T-cell (primary cell): ENCODE data around the gene FARSA. TPM values are rescaled to one million over a fixed set of nuclear protein-coding genes. Genes with fewer than 3 reads are reported as not detected.
A peak's percentile ranks its signal among the peaks of the same experiment; 100 is the strongest.

Experiments
- ATAC-seq, 4 experiments: fragments of 200-7000 bp in 3 of 4; fragments of 150-1000 bp in 1 of 4; cut with Tn5 transposase; replicated peaks in 1 of 4; 1 replicate in 3 of 4; 2 replicates in 1 of 4; pipeline ENCODE4 v1.10.0; 2021; ENCODE audit warnings: moderate library complexity in 3 of 4, mild to moderate bottlenecking in 2 of 4, moderate number of reproducible peaks in 1 of 4
- CTCF ChIA-PET, 2 donors: fragments of 300-600 bp; sonication (Branson Sonifier 250); formaldehyde crosslinking; loops; one replicate each; lab custom pipeline; 2022; ENCODE audit warnings: antibody characterized with exemption in 2 of 2; lab: Charles Lee
- POLR2A ChIA-PET, 2 donors: fragments of 300-600 bp; sonication (Branson Sonifier 250); formaldehyde crosslinking; loops; one replicate each; lab custom pipeline; 2022; ENCODE audit warnings: antibody characterized with exemption in 2 of 2; lab: Charles Lee
- DNase-seq, 35 experiments: peaks; one replicate each; pipeline versions ENCODE4 v3.0.0 to v3.0.0-alpha.2; 2013 to 2023
- H3K27ac ChIP-seq: one replicate; pipeline ENCODE4 v1.5.1; 2013; ENCODE audit warnings: low read length
- H3K27me3 ChIP-seq, 2 experiments: replicated peaks in 1 of 2; 1 replicate in 1 of 2; 2 replicates in 1 of 2; pipeline versions ENCODE4 v1.6.1 to v1.7.0; 2013; ENCODE audit warnings: low read length in 1 of 2, mixed read lengths in 1 of 2; ENCODE audit not compliant: control insufficient read depth in 2 of 2, insufficient read depth in 2 of 2; ENCODE audit errors: extremely low read depth in 1 of 2
- H3K36me3 ChIP-seq, 2 donors: 1 replicate in 1 of 2; 2 replicates in 1 of 2; pipeline versions ENCODE4 v1.6.1 to v1.7.0; 2013; ENCODE audit warnings: low read length in 1 of 2; ENCODE audit not compliant: control insufficient read depth in 2 of 2, insufficient read depth in 1 of 2; ENCODE audit errors: extremely low read depth in 1 of 2
- H3K4me1 ChIP-seq, 2 experiments: 1 replicate in 1 of 2; 2 replicates in 1 of 2; pipeline versions ENCODE4 v1.6.1 to v1.7.0; 2013; ENCODE audit warnings: low read length in 2 of 2, mixed read lengths in 1 of 2; ENCODE audit not compliant: insufficient read depth in 2 of 2, control insufficient read depth in 1 of 2; ENCODE audit errors: extremely low read depth in 1 of 2
- H3K4me3 ChIP-seq, 2 donors: 1 replicate in 1 of 2; 2 replicates in 1 of 2; pipeline versions ENCODE4 v1.5.1 to v1.7.0; 2013; ENCODE audit warnings: mild to moderate bottlenecking in 2 of 2, low read length in 1 of 2, moderate library complexity in 1 of 2; ENCODE audit not compliant: control insufficient read depth in 1 of 2; ENCODE audit errors: extremely low read depth in 1 of 2
- H3K9me3 ChIP-seq: 2 replicates; pipeline ENCODE4 v1.7.0; 2013
- H3K27ac Mint-ChIP-seq, 2 donors: one replicate each; pipeline ENCODE4 v1.8.0; 2020 to 2021; ENCODE audit warnings: mild to moderate bottlenecking in 2 of 2, mixed read lengths in 2 of 2
- H3K27me3 Mint-ChIP-seq, 2 donors: one replicate each; pipeline ENCODE4 v1.8.0; 2021 to 2022; ENCODE audit warnings: mixed read lengths in 2 of 2
- H3K36me3 Mint-ChIP-seq: one replicate; pipeline ENCODE4 v1.8.0; 2021; ENCODE audit warnings: mixed read lengths
- H3K4me1 Mint-ChIP-seq, 3 donors: one replicate each; pipeline ENCODE4 v1.8.0; 2020 to 2022; ENCODE audit warnings: mixed read lengths in 3 of 3, mild to moderate bottlenecking in 1 of 3
- H3K4me3 Mint-ChIP-seq, 3 donors: one replicate each; pipeline ENCODE4 v1.8.0; 2020 to 2022; ENCODE audit warnings: mild to moderate bottlenecking in 3 of 3, mixed read lengths in 3 of 3, moderate library complexity in 3 of 3
- H3K9me3 Mint-ChIP-seq, 3 donors: one replicate each; pipeline ENCODE4 v1.8.0; 2020 to 2022; ENCODE audit warnings: mixed read lengths in 3 of 3
- WGBS: methylation state at CpG from one replicate; pipeline ENCODE4 v1.1.5; 2013; ENCODE audit warnings: missing lambda C conversion rate; ENCODE audit not compliant: insufficient coverage; 5-methylcytosine and 5-hydroxymethylcytosine counted together
- total RNA-seq, 35 experiments: library from RNA in 6 of 35; stranded (reverse) in 6 of 35; fragments of 120-200 nt in 1 of 35; gene quantifications; one replicate each; pipeline versions ENCODE4 v1.2.1 to v1.2.4 and lab custom pipeline; 2013 to 2026

Gene FARSA
- total RNA-seq, 5 donors from 2014 or later (not counting 1 experiment from before 2014, with no cell fraction given) = 28.3 to 86.2 (median 73.4) TPM

GRCh38 chr19:12884926-12885748, 48.4 kb downstream of the FARSA start:
- H3K27me3 ChIP-seq = peaks cover 0 to 8% of the 10 kb centered on the region in 2 experiments
- peaks cover 0 to 2% of the 10 kb centered on the region in 2 donors for H3K36me3 ChIP-seq
- Mint-ChIP-seq H3K27me3 (peaks cover 0 to 2% of the 10 kb centered on the region in 2 donors), H3K9me3 (no peaks in the 10 kb centered on the region), H3K4me1 (peaks cover 25 to 33% (median 26%) of the 10 kb centered on the region in 3 donors), H3K4me3 (peak overlapping the region; percentile 80 to 86 (median 85)), H3K36me3 (no peaks in the 10 kb centered on the region), H3K27ac (peak overlapping the region; percentile 83 to 84)
- H3K9me3 ChIP-seq = no peaks in the 10 kb centered on the region
- peak; percentile 72 to 78 (median 75) for ATAC-seq
- peak; percentile 73 to 91 (median 85) for DNase-seq
- under 1% methylated on average over 73 of the region's 73 CpGs for WGBS
- POLR2A ChIA-PET = interaction anchor here (0.5 to 0.7 kb wide), 3 partner anchors 28 to 130 kb away, joined by 3 to 12 read pairs (median 5); no protein-coding TSS in a partner anchor
- peak overlapping the region; percentile 55 for H3K27ac ChIP-seq
- H3K4me1 ChIP-seq = peaks cover 3 to 36% of the 10 kb centered on the region in 2 experiments
- H3K4me3 ChIP-seq = peak overlapping the region; percentile 35 to 64
- CTCF ChIA-PET = interaction anchor here in 1 of 2 donors (0.6 to 1.6 kb wide), 12 partner anchors 9 to 109 kb away, joined by 3 to 19 read pairs (median 4); partner anchors contain the start of genes CALR, FARSA and SYCE2

GRCh38 chr19:12884627-12884925, 48.9 kb downstream of the FARSA start:
- H3K4me1 ChIP-seq = peaks cover 3 to 39% of the 10 kb centered on the region in 2 experiments
- no peak for DNase-seq
- ATAC-seq = no peak
- ChIA-PET POLR2A (interaction anchor here (0.5 to 0.7 kb wide), 2 partner anchors 28 to 129 kb away, joined by 3 to 12 read pairs; no protein-coding TSS in a partner anchor), CTCF (interaction anchor here in 1 of 2 donors (0.6 to 1.6 kb wide), 11 partner anchors 9 to 109 kb away, joined by 3 to 19 read pairs (median 5); partner anchors contain the start of genes CALR, FARSA and SYCE2)
- H3K27ac ChIP-seq = no peak overlapping the region
- Mint-ChIP-seq H3K9me3 (no peaks in the 10 kb centered on the region), H3K36me3 (no peaks in the 10 kb centered on the region), H3K27me3 (peaks cover 0 to 2% of the 10 kb centered on the region in 2 donors), H3K27ac (no peak overlapping the region), H3K4me3 (peak overlapping the region in 1 of 3 donors; percentile 80), H3K4me1 (peaks cover 28 to 35% (median 31%) of the 10 kb centered on the region in 3 donors)
- peaks cover 0 to 8% of the 10 kb centered on the region in 2 experiments for H3K27me3 ChIP-seq
- peaks cover 0 to 3% of the 10 kb centered on the region in 2 donors for H3K36me3 ChIP-seq
- H3K9me3 ChIP-seq = no peaks in the 10 kb centered on the region
- 66% methylated on average over 9 of the region's 12 CpGs for WGBS
- peak overlapping the region; percentile 35 to 64 for H3K4me3 ChIP-seq

GRCh38 chr19:12884202-12884601, 49.3 kb downstream of the FARSA start:
- H3K4me3 ChIP-seq = no peak overlapping the region
- peaks cover 3 to 42% of the 10 kb centered on the region in 2 experiments for H3K4me1 ChIP-seq
- WGBS = 100% methylated on average over 3 of the region's 3 CpGs
- Mint-ChIP-seq H3K36me3 (no peaks in the 10 kb centered on the region), H3K27me3 (peaks cover 0 to 2% of the 10 kb centered on the region in 2 donors), H3K4me3 (peak overlapping the region in 2 of 3 donors; percentile 17 to 80), H3K9me3 (no peaks in the 10 kb centered on the region), H3K27ac (no peak overlapping the region), H3K4me1 (peaks cover 31 to 37% (median 32%) of the 10 kb centered on the region in 3 donors)
- H3K27ac ChIP-seq = no peak overlapping the region
- peaks cover 0 to 8% of the 10 kb centered on the region in 2 experiments for H3K27me3 ChIP-seq
- POLR2A ChIA-PET = no interaction called here
- no peaks in the 10 kb centered on the region for H3K9me3 ChIP-seq
- H3K36me3 ChIP-seq = peaks cover 0 to 3% of the 10 kb centered on the region in 2 donors
- CTCF ChIA-PET = interaction anchor here in 1 of 2 donors (1.2 to 1.6 kb wide), 2 partner anchors 30 to 82 kb away, joined by 4 to 19 read pairs; no protein-coding TSS in a partner anchor
- DNase-seq (no peak), ATAC-seq (no peak)

GRCh38 chr19:12882589-12882988, 50.9 kb downstream of the FARSA start:
- H3K9me3 ChIP-seq = no peaks in the 10 kb centered on the region
- Mint-ChIP-seq H3K36me3 (peaks cover 8% of the 10 kb centered on the region), H3K4me1 (peaks cover 32 to 39% (median 33%) of the 10 kb centered on the region in 3 donors), H3K4me3 (peak overlapping the region; percentile 68 to 86 (median 74)), H3K9me3 (no peaks in the 10 kb centered on the region), H3K27me3 (peaks cover 0 to 2% of the 10 kb centered on the region in 2 donors), H3K27ac (peak overlapping the region; percentile 63 to 82)
- peaks cover 0 to 8% of the 10 kb centered on the region in 2 experiments for H3K27me3 ChIP-seq
- WGBS = 100% methylated on average over 1 of the region's 3 CpGs
- ATAC-seq (no peak), DNase-seq (no peak)
- no peak overlapping the region for H3K4me3 ChIP-seq
- CTCF ChIA-PET = interaction anchor here (0.6 to 1.2 kb wide), 2 partner anchors 9 to 79 kb away, joined by 3 to 12 read pairs; no protein-coding TSS in a partner anchor
- H3K4me1 ChIP-seq = peaks cover 3 to 42% of the 10 kb centered on the region in 2 experiments
- H3K36me3 ChIP-seq = peaks cover 10 to 12% of the 10 kb centered on the region in 2 donors
- POLR2A ChIA-PET = interaction anchor here (0.6 to 0.8 kb wide), 2 partner anchors 8 to 9 kb away, joined by 4 to 5 read pairs; partner anchors contain the start of gene GCDH (in 1 of the 2)
- no peak overlapping the region for H3K27ac ChIP-seq

GRCh38 chr19:12881172-12881808, 52.2 kb downstream of the FARSA start, which contains the start of gene DNASE2:
TSS of gene DNASE2 (minus strand) at chr19:12881449. CDS start at chr19:12881375, 74 bp downstream.
- Histone ChIP-seq H3K4me3 (peak within 1 kb of the TSS; percentile 51 to 80), H3K27me3 (peaks cover 0 to 8% of the 10 kb centered on the region in 2 experiments), H3K9me3 (no peaks in the 10 kb centered on the region), H3K4me1 (peaks cover 3 to 40% of the 10 kb centered on the region in 2 experiments), H3K36me3 (peaks cover 10 to 20% of the 10 kb centered on the region in 2 donors), H3K27ac (peak within 1 kb of the TSS; percentile 43)
- ATAC-seq (peak; percentile 74 to 78 (median 74)), DNase-seq (peak; percentile 66 to 91 (median 78))
- Mint-ChIP-seq H3K4me3 (peak within 1 kb of the TSS; percentile 74 to 90 (median 86)), H3K4me1 (peaks cover 28 to 36% (median 29%) of the 10 kb centered on the region in 3 donors), H3K27me3 (peaks cover 0 to 2% of the 10 kb centered on the region in 2 donors), H3K36me3 (peaks cover 13% of the 10 kb centered on the region), H3K9me3 (no peaks in the 10 kb centered on the region), H3K27ac (peak within 1 kb of the TSS; percentile 82 to 84)
- ChIA-PET POLR2A (interaction anchor here in 1 of 2 donors (0.6 kb wide), 1 partner anchor 158 kb away, joined by 3 read pairs; no protein-coding TSS in a partner anchor), CTCF (interaction anchor here (0.5 to 0.7 kb wide), 4 partner anchors 83 to 1803 kb away, joined by 4 to 9 read pairs (median 4); no protein-coding TSS in a partner anchor)
- under 1% methylated on average over 33 of the region's 38 CpGs for WGBS
